Keratinocyte (primary cell): ENCODE results near the gene RBM17.

ENCODE experiments used
- CTCF ChIP-seq, 3 experiments: IDR thresholded peaks in 1 of 3; conservative IDR thresholded peaks in 1 of 3; optimal IDR thresholded peaks in 1 of 3; 2 replicates in 2 of 3; 3 replicates in 1 of 3; pipeline versions ENCODE3 to v1.5.1; 2011; ENCODE audit warnings: low read length in 3 of 3, mild to moderate bottlenecking in 3 of 3, moderate library complexity in 2 of 3, control low read depth in 1 of 3, inconsistent platforms in 1 of 3; ENCODE audit not compliant: insufficient read depth in 2 of 3; ENCODE audit errors: extremely low read depth in 1 of 3
- EZH2 ChIP-seq: IDR thresholded peaks from one replicate; pipeline ENCODE4 v1.6.1; 2012; ENCODE audit warnings: inconsistent platforms, mild to moderate bottlenecking, low read length, moderate library complexity

- TF ChIP-seq CTCF (optimal IDR thresholded peaks at IDR 0.05 in 1 of 3, IDR thresholded peaks at IDR 0.05 in 1 of 3, conservative IDR thresholded peaks at IDR 0.05 in 1 of 3; ENCODE audit: extremely low read depth in 1 of 3, insufficient read depth in 2 of 3, low read length in 3 of 3) (no peak), EZH2 (no peak)
Measured at GRCh38 chr10:6164271-6165095, 75.6 kb downstream of the RBM17 start.
